ENCODE measurements around the gene RYR1. TPM values are rescaled to one million over a fixed set of nuclear protein-coding genes. Genes with fewer than 3 reads are reported as not detected.
"Not testable (repeated sequence)": the region's sequence is repeated elsewhere in the genome, so short reads cannot be mapped to it uniquely, and the experiment has no call there.

Gene RYR1
- total RNA-seq, 1 experiment from 2014 or later: not detected

DNA sequence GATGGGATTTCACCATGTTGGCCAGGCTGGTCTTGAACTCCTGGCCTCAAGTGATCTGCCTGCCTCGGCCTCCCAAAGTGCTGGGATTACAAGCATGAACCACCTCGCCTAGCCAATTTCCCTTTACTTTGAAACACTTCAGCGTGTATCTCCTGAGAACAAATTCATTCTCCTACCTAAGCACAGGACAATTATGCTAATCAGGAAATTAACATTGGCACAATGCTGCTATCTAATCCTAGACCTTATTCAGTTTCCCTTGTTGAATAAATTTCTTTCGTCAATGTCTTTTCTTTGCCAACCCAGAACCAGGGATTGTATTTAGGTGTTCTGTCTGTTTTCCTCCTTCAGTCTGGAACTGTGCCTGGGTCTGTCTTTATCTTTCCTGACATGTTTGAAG lies 116.5 kb downstream of the RYR1 start:
- H3K9me3 ChIP-seq (ENCODE audit: low read length): no peaks in the 10 kb centered on the region
- H3K9me2 ChIP-seq (replicated peaks; ENCODE audit: low read length): no peaks in the 10 kb centered on the region
- TF ChIP-seq EZH2 (IDR thresholded peaks at IDR 0.05; ENCODE audit: low read length, unreplicated experiment): no peak
- no peak for TF ChIP-seq EZH2phosphoT487 (IDR thresholded peaks at IDR 0.05; ENCODE audit: borderline replicate concordance, low read length)
- TF ChIP-seq, protein P1, sequence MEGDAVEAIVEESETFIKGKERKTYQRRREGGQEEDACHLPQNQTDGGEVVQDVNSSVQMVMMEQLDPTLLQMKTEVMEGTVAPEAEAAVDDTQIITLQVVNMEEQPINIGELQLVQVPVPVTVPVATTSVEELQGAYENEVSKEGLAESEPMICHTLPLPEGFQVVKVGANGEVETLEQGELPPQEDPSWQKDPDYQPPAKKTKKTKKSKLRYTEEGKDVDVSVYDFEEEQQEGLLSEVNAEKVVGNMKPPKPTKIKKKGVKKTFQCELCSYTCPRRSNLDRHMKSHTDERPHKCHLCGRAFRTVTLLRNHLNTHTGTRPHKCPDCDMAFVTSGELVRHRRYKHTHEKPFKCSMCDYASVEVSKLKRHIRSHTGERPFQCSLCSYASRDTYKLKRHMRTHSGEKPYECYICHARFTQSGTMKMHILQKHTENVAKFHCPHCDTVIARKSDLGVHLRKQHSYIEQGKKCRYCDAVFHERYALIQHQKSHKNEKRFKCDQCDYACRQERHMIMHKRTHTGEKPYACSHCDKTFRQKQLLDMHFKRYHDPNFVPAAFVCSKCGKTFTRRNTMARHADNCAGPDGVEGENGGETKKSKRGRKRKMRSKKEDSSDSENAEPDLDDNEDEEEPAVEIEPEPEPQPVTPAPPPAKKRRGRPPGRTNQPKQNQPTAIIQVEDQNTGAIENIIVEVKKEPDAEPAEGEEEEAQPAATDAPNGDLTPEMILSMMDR (conservative IDR thresholded peaks at IDR 0.05; ENCODE audit: low read depth, low read length): no peak
- no peak overlapping the region for H3K4me2 ChIP-seq (ENCODE audit: low read length)
- ChIA-PET CTCF (no interaction called here), POLR2A (ENCODE audit: unreplicated experiment) (no interaction called here)
- intact Hi-C loops (cut with micrococcal nuclease): loop anchor here (10.0 kb wide), 1 partner anchor 385 kb away; the partner anchor contains the start of genes MRPS12 and SARS2
- no peaks in the 10 kb centered on the region for H3K4me1 ChIP-seq (ENCODE audit: insufficient read depth, low read length)
- H3F3A ChIP-seq (ENCODE audit: low read length, unreplicated experiment): no peaks in the 10 kb centered on the region
- ATAC-seq (no peak), DNase-seq (no peak)
- BruUV-seq (replicated peaks): no TSS peak
- no peak overlapping the region for H3K27ac ChIP-seq (ENCODE audit: low read length)
- H3K9ac ChIP-seq (ENCODE audit: low read length): no peak overlapping the region
- H3K79me2 ChIP-seq (ENCODE audit: low read length): no peaks in the 10 kb centered on the region
- no peak overlapping the region for H3K4me3 ChIP-seq (ENCODE audit: low read length)
- no peaks in the 10 kb centered on the region for H4K20me1 ChIP-seq (ENCODE audit: low read length)
- no peaks in the 10 kb centered on the region for H3K36me3 ChIP-seq (ENCODE audit: low read depth, low read length)
- H3K27me3 ChIP-seq (ENCODE audit: low read length): no peaks in the 10 kb centered on the region
- H2AFZ ChIP-seq (ENCODE audit: low read length): no peak overlapping the region

DNA sequence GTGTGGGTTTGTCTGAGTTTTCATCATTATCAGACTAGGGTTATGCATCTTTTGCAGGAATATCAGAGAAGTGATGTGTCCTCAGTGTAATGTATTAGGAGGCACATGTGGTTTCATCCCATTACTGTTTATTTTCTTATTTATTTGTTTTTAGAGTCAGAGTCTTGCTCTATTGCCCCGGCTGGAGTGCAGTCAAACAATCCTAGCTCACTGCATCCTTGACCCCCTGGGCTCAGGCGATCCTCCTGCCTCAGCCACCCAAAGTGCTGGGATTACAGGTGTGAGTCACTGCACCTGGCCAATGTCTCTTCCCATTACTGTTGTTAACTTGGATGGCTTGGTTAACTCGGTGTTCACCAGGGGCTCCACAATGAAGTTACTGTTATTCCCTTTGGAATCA lies 116.9 kb downstream of the RYR1 start:
- Histone ChIP-seq H4K20me1 (ENCODE audit: low read length) (no peaks in the 10 kb centered on the region), H3K27me3 (ENCODE audit: low read length) (no peaks in the 10 kb centered on the region), H2AFZ (ENCODE audit: low read length) (no peak overlapping the region), H3K36me3 (ENCODE audit: low read depth, low read length) (no peaks in the 10 kb centered on the region), H3K9me3 (ENCODE audit: low read length) (no peaks in the 10 kb centered on the region), H3K9me2 (replicated peaks; ENCODE audit: low read length) (no peaks in the 10 kb centered on the region), H3K27ac (ENCODE audit: low read length) (no peak overlapping the region), H3K79me2 (ENCODE audit: low read length) (no peaks in the 10 kb centered on the region), H3K4me3 (ENCODE audit: low read length) (no peak overlapping the region), H3K4me1 (ENCODE audit: insufficient read depth, low read length) (no peaks in the 10 kb centered on the region), H3K4me2 (ENCODE audit: low read length) (no peak overlapping the region), H3K9ac (ENCODE audit: low read length) (no peak overlapping the region), H3F3A (ENCODE audit: low read length, unreplicated experiment) (no peaks in the 10 kb centered on the region)
- BruUV-seq (replicated peaks): no TSS peak
- CTCF ChIA-PET: no interaction called here
- intact Hi-C loops (cut with micrococcal nuclease): no loop called here
- POLR2A ChIA-PET (ENCODE audit: unreplicated experiment): no interaction called here
- no peak for ATAC-seq
- no peak for DNase-seq
- no peak for TF ChIP-seq EZH2 (IDR thresholded peaks at IDR 0.05; ENCODE audit: low read length, unreplicated experiment)
- TF ChIP-seq EZH2phosphoT487 (IDR thresholded peaks at IDR 0.05; ENCODE audit: borderline replicate concordance, low read length): no peak
- TF ChIP-seq, protein P1 (conservative IDR thresholded peaks at IDR 0.05; ENCODE audit: low read depth, low read length): no peak

DNA sequence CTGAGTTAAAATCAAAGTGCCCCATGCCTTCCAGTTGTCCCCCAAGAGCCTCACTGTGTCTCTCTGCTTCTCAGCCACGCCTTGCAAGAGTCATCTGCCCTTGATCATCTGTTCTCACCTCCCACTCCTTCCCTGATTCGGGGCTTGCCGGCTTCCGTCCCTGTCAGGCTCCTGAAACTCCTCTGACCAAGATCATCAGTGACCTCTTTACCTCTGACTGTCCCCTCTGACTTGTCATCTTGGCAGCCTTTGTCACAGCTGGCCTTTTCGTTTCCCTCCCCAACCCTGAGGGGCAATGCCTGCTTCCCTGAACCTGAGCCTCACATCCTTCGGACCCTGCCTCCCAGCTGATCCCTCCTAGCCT lies 117.9 kb downstream of the RYR1 start:
- no peak for ATAC-seq
- POLR2A ChIA-PET (ENCODE audit: unreplicated experiment): interaction anchor here (0.7 kb wide), 1 partner anchor 281 kb away, joined by 4 read pairs; no protein-coding TSS in a partner anchor

DNA sequence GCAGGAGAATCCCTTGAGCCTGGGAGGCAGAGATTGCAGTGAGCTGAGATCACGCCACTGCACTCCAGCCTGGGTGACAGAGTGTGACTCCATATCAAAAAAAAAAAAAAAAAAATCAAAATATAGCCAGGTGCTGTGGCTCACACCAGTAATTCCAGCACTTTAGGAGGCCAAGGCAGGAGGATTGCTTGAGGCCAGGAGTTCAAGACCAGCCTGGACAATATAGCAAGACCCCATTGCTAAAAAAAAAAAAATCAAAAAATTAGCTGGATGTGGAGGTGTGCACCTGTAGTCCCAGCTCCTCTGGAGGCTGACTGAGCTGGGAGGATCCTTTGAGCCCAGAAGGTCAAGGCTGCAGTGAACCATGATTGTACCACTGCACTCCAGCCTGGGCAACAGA lies 119.7 kb downstream of the RYR1 start:
- DNase-seq; H3K9ac ChIP-seq (ENCODE audit: low read length); H2AFZ ChIP-seq (ENCODE audit: low read length); BruUV-seq (replicated peaks); ATAC-seq; H3K4me2 ChIP-seq (ENCODE audit: low read length); H3K4me1 ChIP-seq (ENCODE audit: insufficient read depth, low read length); H3K9me2 ChIP-seq (replicated peaks; ENCODE audit: low read length); POLR2A ChIA-PET (ENCODE audit: unreplicated experiment); CTCF ChIA-PET; H3K27me3 ChIP-seq (ENCODE audit: low read length); intact Hi-C loops (cut with micrococcal nuclease); H3K9me3 ChIP-seq (ENCODE audit: low read length); H4K20me1 ChIP-seq (ENCODE audit: low read length); H3F3A ChIP-seq (ENCODE audit: low read length, unreplicated experiment); H3K79me2 ChIP-seq (ENCODE audit: low read length); H3K27ac ChIP-seq (ENCODE audit: low read length); H3K4me3 ChIP-seq (ENCODE audit: low read length); H3K36me3 ChIP-seq (ENCODE audit: low read depth, low read length): not testable (repeated sequence)

More for the DNA sequence above, 117.9 kb downstream of the RYR1 start:
- CTCF ChIA-PET: no interaction called here
- H3K4me3 ChIP-seq (ENCODE audit: low read length): no peak overlapping the region
- no peaks in the 10 kb centered on the region for H3K9me2 ChIP-seq (replicated peaks; ENCODE audit: low read length)
- H3K27me3 ChIP-seq (ENCODE audit: low read length): no peaks in the 10 kb centered on the region
- TF ChIP-seq EZH2phosphoT487 (IDR thresholded peaks at IDR 0.05; ENCODE audit: borderline replicate concordance, low read length) (no peak), EZH2 (IDR thresholded peaks at IDR 0.05; ENCODE audit: low read length, unreplicated experiment) (no peak)
- TF ChIP-seq, protein P1 (conservative IDR thresholded peaks at IDR 0.05; ENCODE audit: low read depth, low read length): no peak
- no peaks in the 10 kb centered on the region for H3K9me3 ChIP-seq (ENCODE audit: low read length)
- DNase-seq: no peak
- no peaks in the 10 kb centered on the region for H3K79me2 ChIP-seq (ENCODE audit: low read length)
- H3K9ac ChIP-seq (ENCODE audit: low read length): no peak overlapping the region
- H3K36me3 ChIP-seq (ENCODE audit: low read depth, low read length): no peaks in the 10 kb centered on the region
- H2AFZ ChIP-seq (ENCODE audit: low read length): no peak overlapping the region
- no peak overlapping the region for H3K4me2 ChIP-seq (ENCODE audit: low read length)
- intact Hi-C loops (cut with micrococcal nuclease): no loop called here
- no peaks in the 10 kb centered on the region for H4K20me1 ChIP-seq (ENCODE audit: low read length)
- H3K4me1 ChIP-seq (ENCODE audit: insufficient read depth, low read length): no peaks in the 10 kb centered on the region
- H3K27ac ChIP-seq (ENCODE audit: low read length): no peak overlapping the region
- no TSS peak for BruUV-seq (replicated peaks)
- H3F3A ChIP-seq (ENCODE audit: low read length, unreplicated experiment): no peaks in the 10 kb centered on the region

Data from PC-3 (cell line).